Liver (tissue), 3 donors: ENCODE results near the gene GPR52.

Experiments used
- FOXA1 ChIP-seq: IDR thresholded peaks from 2 replicates; pipeline ENCODE4 v1.6.1; 2016; ENCODE audit warnings: antibody characterized with exemption
- GABPA ChIP-seq, 2 donors: IDR thresholded peaks in 1 of 2; conservative IDR thresholded peaks in 1 of 2; 2 replicates each; pipeline ENCODE4 v1.6.1; 2016; ENCODE audit warnings: antibody characterized with exemption in 2 of 2, mild to moderate bottlenecking in 1 of 2, moderate library complexity in 1 of 2
- JUND ChIP-seq, 2 donors: IDR thresholded peaks; 2 replicates each; pipeline ENCODE4 v1.6.1; 2016; ENCODE audit warnings: antibody characterized with exemption in 2 of 2
- RXRA ChIP-seq, 2 donors: IDR thresholded peaks; 2 replicates each; pipeline ENCODE4 v1.6.1; 2017 to 2018; ENCODE audit warnings: antibody characterized with exemption in 2 of 2, mild to moderate bottlenecking in 1 of 2
- SP1 ChIP-seq: IDR thresholded peaks from 2 replicates; pipeline ENCODE4 v1.6.1; 2018; ENCODE audit warnings: antibody characterized with exemption, mild to moderate bottlenecking
- TF ChIP-seq, protein P1 (sequence below): fragments of 150-350 bp; IDR thresholded peaks from 2 replicates; pipeline ENCODE4 v1.5.1; 2017; ENCODE audit warnings: improper control_type of control experiment, low read depth, low read length; ENCODE audit not compliant: missing input control
- TF ChIP-seq, protein P2 (sequence below): IDR thresholded peaks from 2 replicates; pipeline ENCODE4 v1.6.1; 2016; ENCODE audit warnings: antibody characterized with exemption, mild to moderate bottlenecking
- TF ChIP-seq, protein P3 (sequence below): IDR thresholded peaks from 2 replicates; pipeline ENCODE4 v1.6.1; 2016; ENCODE audit warnings: antibody characterized with exemption
- TF ChIP-seq, protein P4 (sequence below): IDR thresholded peaks from 2 replicates; pipeline ENCODE4 v1.6.1; 2016; ENCODE audit warnings: antibody characterized with exemption
- donor health status: healthy.
- donor health status: healthy.

DNA sequence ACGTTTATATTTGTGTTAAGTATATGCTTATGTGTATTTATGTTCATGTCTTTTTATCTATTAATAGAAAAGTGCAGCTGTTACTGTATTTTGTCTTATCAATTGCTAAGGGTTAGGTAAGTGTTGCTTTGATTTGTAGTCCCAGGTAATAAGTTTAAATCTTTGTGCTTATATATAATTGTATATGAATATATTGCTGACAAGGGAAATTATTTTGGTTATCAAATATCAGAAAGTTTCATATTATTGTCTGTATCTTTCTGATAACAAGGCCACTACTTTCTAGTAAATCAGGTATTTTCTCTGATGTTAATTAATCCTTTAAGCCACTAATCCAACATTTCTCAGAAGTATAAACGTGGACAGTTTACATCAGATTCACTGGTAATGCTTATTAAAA, 21.3 kb downstream of the GPR52 start:
- TF ChIP-seq, protein P1, sequence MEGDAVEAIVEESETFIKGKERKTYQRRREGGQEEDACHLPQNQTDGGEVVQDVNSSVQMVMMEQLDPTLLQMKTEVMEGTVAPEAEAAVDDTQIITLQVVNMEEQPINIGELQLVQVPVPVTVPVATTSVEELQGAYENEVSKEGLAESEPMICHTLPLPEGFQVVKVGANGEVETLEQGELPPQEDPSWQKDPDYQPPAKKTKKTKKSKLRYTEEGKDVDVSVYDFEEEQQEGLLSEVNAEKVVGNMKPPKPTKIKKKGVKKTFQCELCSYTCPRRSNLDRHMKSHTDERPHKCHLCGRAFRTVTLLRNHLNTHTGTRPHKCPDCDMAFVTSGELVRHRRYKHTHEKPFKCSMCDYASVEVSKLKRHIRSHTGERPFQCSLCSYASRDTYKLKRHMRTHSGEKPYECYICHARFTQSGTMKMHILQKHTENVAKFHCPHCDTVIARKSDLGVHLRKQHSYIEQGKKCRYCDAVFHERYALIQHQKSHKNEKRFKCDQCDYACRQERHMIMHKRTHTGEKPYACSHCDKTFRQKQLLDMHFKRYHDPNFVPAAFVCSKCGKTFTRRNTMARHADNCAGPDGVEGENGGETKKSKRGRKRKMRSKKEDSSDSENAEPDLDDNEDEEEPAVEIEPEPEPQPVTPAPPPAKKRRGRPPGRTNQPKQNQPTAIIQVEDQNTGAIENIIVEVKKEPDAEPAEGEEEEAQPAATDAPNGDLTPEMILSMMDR, result no peak
- TF ChIP-seq, protein P2, sequence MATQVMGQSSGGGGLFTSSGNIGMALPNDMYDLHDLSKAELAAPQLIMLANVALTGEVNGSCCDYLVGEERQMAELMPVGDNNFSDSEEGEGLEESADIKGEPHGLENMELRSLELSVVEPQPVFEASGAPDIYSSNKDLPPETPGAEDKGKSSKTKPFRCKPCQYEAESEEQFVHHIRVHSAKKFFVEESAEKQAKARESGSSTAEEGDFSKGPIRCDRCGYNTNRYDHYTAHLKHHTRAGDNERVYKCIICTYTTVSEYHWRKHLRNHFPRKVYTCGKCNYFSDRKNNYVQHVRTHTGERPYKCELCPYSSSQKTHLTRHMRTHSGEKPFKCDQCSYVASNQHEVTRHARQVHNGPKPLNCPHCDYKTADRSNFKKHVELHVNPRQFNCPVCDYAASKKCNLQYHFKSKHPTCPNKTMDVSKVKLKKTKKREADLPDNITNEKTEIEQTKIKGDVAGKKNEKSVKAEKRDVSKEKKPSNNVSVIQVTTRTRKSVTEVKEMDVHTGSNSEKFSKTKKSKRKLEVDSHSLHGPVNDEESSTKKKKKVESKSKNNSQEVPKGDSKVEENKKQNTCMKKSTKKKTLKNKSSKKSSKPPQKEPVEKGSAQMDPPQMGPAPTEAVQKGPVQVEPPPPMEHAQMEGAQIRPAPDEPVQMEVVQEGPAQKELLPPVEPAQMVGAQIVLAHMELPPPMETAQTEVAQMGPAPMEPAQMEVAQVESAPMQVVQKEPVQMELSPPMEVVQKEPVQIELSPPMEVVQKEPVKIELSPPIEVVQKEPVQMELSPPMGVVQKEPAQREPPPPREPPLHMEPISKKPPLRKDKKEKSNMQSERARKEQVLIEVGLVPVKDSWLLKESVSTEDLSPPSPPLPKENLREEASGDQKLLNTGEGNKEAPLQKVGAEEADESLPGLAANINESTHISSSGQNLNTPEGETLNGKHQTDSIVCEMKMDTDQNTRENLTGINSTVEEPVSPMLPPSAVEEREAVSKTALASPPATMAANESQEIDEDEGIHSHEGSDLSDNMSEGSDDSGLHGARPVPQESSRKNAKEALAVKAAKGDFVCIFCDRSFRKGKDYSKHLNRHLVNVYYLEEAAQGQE, result no peak
- no peak for TF ChIP-seq GABPA (IDR thresholded peaks at IDR 0.05 in 1 of 2, conservative IDR thresholded peaks at IDR 0.05 in 1 of 2)
- TF ChIP-seq, protein P3, sequence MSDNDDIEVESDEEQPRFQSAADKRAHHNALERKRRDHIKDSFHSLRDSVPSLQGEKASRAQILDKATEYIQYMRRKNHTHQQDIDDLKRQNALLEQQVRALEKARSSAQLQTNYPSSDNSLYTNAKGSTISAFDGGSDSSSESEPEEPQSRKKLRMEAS, result no peak
- TF ChIP-seq SP1, result no peak
- no peak for TF ChIP-seq RXRA (IDR thresholded peaks at IDR 0.05)
- TF ChIP-seq, protein P4, sequence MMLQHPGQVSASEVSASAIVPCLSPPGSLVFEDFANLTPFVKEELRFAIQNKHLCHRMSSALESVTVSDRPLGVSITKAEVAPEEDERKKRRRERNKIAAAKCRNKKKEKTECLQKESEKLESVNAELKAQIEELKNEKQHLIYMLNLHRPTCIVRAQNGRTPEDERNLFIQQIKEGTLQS, result no peak
- no peak for TF ChIP-seq FOXA1
- no peak for TF ChIP-seq JUND (IDR thresholded peaks at IDR 0.05)
